Measurements from ENCODE around the gene SLC25A47.
"Not testable (repeated sequence)": the region's sequence is repeated elsewhere in the genome, so short reads cannot be mapped to it uniquely, and the experiment has no call there.

- TF ChIP-seq POLR2A (IDR thresholded peaks at IDR 0.05): peak in 1 of 2 donors; percentile 15
- not testable (repeated sequence) for TF ChIP-seq CTCF (IDR thresholded peaks at IDR 0.05)
These were observed 10.8 kb upstream of the SLC25A47 start for GRCh38 chr14:100312110-100312876.
